ENCODE measurements around the gene CTIF.

CTIF gene

DNA sequence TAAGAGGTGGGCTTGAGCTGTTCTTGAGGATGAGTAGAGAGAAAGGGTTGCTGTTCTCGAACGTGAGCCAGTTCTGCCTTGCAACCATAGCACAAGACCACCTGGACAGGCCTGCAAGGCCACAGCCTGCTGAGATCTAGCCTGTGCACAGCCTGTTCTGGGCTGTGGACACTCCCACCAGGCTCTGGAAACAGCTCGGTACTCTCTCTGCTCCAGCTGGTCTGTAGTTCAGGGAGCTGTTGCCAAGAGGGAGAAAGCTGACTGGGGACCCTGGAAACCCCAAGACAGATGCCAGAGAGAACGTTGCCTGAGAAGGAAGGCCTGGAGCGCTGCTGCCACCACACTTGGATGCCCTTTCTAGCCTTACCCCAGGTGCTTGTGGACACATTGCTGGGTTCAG is 69.8 kb downstream of the CTIF start:
- no peak overlapping the region for H3K4me3 ChIP-seq (ENCODE audit: low read depth, low read length)
- TF ChIP-seq, protein P1, sequence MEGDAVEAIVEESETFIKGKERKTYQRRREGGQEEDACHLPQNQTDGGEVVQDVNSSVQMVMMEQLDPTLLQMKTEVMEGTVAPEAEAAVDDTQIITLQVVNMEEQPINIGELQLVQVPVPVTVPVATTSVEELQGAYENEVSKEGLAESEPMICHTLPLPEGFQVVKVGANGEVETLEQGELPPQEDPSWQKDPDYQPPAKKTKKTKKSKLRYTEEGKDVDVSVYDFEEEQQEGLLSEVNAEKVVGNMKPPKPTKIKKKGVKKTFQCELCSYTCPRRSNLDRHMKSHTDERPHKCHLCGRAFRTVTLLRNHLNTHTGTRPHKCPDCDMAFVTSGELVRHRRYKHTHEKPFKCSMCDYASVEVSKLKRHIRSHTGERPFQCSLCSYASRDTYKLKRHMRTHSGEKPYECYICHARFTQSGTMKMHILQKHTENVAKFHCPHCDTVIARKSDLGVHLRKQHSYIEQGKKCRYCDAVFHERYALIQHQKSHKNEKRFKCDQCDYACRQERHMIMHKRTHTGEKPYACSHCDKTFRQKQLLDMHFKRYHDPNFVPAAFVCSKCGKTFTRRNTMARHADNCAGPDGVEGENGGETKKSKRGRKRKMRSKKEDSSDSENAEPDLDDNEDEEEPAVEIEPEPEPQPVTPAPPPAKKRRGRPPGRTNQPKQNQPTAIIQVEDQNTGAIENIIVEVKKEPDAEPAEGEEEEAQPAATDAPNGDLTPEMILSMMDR (IDR thresholded peaks at IDR 0.05; ENCODE audit: insufficient read depth, low read length, missing control alignments) = no peak
- ChIA-PET POLR2A (no interaction called here), CTCF (interaction anchor here (1.0 to 2.6 kb wide), 3 partner anchors 10 to 13 kb away, joined by 3 to 9 read pairs (median 4); no protein-coding TSS in a partner anchor)
- DNase-seq (ENCODE audit: low read depth, low spot score) = no peak

DNA sequence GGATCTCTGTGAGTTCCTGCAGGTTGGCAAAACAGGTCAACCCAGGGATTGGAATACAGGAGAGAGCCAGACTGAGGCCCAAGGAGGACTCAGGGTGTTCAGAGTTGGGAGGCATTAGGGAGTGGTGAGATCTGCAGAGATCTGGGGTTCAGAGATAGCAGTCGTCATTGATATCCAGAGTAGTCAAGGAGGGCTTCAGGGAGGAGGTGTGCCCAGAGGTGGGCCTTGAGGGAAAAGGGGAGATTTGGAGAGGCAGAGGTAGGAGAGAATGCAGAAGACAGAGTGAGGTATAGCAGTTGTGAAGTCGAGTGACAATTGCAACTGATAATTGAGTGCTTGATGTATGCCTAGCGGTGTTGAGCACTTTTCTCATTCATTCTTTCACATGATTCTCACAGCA is 70.3 kb downstream of the CTIF start:
- TF ChIP-seq, protein P1 (IDR thresholded peaks at IDR 0.05; ENCODE audit: insufficient read depth, low read length, missing control alignments) = no peak
- CTCF ChIA-PET = interaction anchor here (2.6 kb wide), 1 partner anchor 10 kb away, joined by 9 read pairs; no protein-coding TSS in a partner anchor
- DNase-seq (ENCODE audit: low read depth, low spot score) = no peak
- no peak overlapping the region for H3K4me3 ChIP-seq (ENCODE audit: low read depth, low read length)
- POLR2A ChIA-PET = no interaction called here

DNA sequence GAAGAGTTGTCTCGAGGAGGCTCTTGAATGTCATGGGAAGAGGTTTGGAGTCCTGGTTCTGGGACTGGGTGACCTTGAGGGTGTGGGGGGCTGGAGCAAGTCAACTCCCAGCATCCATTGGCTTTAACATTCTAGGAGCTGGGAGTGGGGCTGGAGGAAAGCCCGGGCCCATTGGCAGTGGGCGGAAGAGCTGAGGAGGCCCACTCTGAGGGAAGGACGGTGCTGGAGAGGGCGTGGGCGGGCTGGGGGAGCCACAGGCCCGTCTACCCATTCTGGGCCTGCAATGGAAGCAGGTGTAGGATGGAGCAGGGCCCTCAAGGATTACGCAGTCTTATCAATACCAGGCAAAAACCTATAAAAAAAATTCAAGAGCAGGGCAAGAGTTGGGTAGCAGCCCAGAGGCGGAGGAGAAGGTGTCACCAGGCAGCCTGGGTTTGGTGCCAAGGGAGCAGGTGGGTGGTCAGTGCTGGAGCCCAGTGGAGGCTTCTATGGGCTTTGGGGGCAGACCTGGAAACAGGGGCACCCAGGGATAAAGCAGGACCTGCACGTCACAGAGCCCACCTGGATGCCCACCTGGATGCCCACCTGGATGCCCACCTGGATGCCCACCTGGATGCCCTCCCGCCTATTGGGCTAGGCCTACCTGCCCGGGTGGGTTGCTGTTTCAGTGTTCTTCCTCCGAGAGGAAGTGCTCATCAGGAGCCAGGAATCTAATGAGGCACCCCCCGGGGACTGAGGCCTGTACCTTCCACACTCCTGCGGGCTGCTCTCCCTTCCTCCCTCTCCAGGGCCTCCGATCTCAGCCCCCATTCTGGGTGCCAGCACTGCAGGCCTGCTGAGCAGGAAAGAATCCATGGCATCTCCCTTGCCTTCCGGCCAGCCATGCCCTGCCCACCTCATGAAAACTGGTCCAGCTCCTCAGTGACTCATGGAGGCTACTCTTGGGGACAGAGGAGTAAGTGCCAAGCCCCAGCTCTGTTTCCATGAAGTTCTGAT is 71.3 kb downstream of the CTIF start:
- DNase-seq (ENCODE audit: low read depth, low spot score) = no peak
- ChIA-PET POLR2A (no interaction called here), CTCF (interaction anchor here (1.5 to 1.8 kb wide), 2 partner anchors 11 to 134 kb away, joined by 6 to 7 read pairs; no protein-coding TSS in a partner anchor)
- TF ChIP-seq, protein P1 (IDR thresholded peaks at IDR 0.05; ENCODE audit: insufficient read depth, low read length, missing control alignments) = no peak
- H3K4me3 ChIP-seq (ENCODE audit: low read depth, low read length) = no peak overlapping the region

DNA sequence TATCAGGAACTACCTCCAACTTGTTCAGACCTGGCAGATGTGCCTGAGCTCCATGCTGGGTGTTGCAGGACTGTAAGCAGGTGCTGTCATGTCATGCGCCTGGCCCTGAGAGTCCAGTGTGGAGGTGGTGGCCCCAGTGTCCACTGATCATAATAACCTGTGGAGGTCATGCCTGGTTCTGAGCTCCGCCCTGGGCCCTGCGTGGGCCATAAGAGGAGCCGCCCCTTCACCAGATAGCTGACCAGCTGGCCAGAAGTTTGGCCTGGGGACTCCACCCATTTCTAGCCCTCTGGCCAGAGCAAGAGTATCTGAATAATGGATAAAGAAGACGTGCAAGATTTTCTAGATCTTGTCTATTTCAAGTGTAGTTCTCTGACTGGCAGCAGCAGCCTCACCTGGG is 72.4 kb downstream of the CTIF start:
- ChIA-PET POLR2A (no interaction called here), CTCF (interaction anchor here (1.5 to 1.8 kb wide), 2 partner anchors 9 to 135 kb away, joined by 6 to 7 read pairs; no protein-coding TSS in a partner anchor)
- DNase-seq (ENCODE audit: low read depth, low spot score) = no peak
- no peak overlapping the region for H3K4me3 ChIP-seq (ENCODE audit: low read depth, low read length)
- TF ChIP-seq, protein P1 (IDR thresholded peaks at IDR 0.05; ENCODE audit: insufficient read depth, low read length, missing control alignments) = no peak

DNA sequence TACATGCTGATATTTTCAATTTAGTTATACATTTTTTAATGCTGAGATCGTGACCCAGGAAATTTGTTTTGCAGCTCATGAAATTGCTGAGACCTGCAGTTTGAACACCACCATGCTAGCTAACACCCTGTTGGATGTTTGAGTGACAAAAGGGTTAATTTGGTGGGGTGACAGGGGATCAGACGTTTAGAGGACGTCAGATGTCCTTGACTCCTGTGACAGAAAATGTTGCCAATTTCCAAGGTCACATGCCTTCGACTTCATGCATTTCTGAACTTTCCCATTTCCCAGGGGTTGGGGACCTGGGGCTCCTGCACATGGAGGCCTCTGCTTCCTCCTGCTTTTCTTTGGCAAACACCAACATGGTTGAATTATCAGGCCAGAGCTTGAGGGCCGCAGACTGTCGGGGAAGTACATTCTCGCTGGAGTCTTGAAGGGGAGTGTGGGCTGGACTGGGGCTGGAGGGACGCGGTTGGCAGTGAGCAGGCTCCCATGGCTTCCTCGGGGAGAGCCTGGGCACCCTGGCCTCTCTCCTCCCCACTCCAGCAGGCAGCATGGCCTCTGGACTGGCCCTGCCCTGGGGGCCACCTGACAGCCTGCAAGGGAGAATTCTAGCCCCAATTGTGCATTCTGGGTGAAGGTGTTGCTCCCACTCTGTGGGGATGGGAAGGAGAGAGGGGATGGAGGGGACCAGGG is 73.1 kb downstream of the CTIF start:
- no peak overlapping the region for H3K4me3 ChIP-seq (ENCODE audit: low read depth, low read length)
- TF ChIP-seq, protein P1 (IDR thresholded peaks at IDR 0.05; ENCODE audit: insufficient read depth, low read length, missing control alignments) = no peak
- ChIA-PET POLR2A (no interaction called here), CTCF (interaction anchor here (1.5 kb wide), 1 partner anchor 136 kb away, joined by 7 read pairs; no protein-coding TSS in a partner anchor)
- DNase-seq (ENCODE audit: low read depth, low spot score) = no peak

DNA sequence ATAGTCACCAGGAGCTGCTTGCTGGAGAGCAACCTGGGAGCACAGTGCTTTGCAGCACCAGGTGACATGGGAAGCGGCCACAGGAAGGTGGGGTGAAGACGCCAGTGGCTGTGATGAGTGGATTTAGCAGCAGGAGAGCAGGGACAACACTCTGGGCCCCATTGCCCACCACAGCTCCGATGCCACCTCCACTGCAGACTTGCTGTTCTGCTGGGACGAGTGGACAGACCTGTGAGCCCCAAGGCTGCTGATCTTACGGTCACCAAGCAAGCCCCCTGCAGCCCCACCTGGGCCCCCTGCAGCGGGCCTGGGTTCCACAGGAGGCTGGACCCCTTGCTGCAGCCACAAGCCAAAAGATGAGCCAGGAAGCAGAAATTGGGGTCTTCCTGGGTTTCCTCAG is 73.7 kb downstream of the CTIF start:
- no peak for DNase-seq (ENCODE audit: low read depth, low spot score)
- ChIA-PET CTCF (no interaction called here), POLR2A (no interaction called here)
- H3K4me3 ChIP-seq (ENCODE audit: low read depth, low read length) = no peak overlapping the region
- TF ChIP-seq, protein P1 (IDR thresholded peaks at IDR 0.05; ENCODE audit: insufficient read depth, low read length, missing control alignments) = no peak
